Endometrium (tissue), 2 donors: ENCODE data around the gene RNF43.
A peak's percentile ranks its signal among the peaks of the same experiment; 100 is the strongest.

Source experiments
- FAIRE-seq: peaks from 2 replicates; lab custom pipeline; 2012; peaks lifted over from hg19 to GRCh38; lab: Jason Lieb, UNC
- donor health status: control.
- donor health status: control.

RNF43 gene

GRCh38 chr17:58417300-58418092 is at the start of gene RNF43:
TSS of gene RNF43 (minus strand) at chr17:58417534. CDS start at chr17:58415577, 1,957 bp downstream.
- peak; percentile 59 for FAIRE-seq

GRCh38 chr17:58455491-58455890 is 38.2 kb upstream of the RNF43 start:
- FAIRE-seq, result no peak

- no peak for FAIRE-seq
Measured at GRCh38 chr17:58452738-58453137, 35.4 kb upstream of the RNF43 start.

GRCh38 chr17:58447039-58447975 is 30.0 kb upstream of the RNF43 start:
- FAIRE-seq, result no peak

DNA sequence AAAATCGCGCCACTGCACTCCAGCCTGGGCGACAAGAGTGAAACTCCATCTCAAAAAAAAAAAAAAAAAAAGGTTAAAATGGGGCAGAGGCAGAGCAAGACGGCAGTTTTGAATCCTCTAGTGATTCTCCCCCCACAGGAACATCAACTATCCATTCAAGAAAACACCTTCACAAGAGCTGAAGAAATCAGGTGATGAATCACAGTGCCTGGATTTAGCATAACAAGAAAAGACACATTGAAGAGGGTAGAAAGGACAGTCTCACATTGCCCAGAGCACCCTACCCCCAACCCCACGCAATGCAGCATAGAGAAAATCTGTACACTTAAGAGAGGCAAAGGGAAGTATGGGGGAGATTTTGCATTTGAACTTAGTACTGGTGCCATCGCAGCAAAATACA is 28.8 kb upstream of the RNF43 start:
- FAIRE-seq, result no peak

GRCh38 chr17:58436805-58437239 is 19.5 kb upstream of the RNF43 start:
- no peak for FAIRE-seq

DNA sequence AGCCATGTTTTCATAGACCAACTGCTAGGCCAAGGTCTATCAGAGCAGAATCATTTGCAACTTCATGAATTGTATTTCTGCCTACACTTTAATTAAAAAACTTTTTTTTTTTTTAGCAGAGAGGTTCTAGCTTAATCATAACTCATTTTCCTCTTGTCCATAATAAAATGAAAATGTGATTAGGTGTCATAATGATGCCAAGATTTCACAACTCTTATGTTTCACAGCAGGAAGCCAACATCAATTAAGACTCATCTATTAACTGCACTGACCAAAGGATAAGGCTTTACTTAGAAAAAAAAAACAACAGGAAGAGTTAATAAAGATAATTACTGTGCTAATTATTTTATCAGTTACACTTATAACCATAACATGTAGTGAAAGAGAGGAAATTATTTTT is 18.9 kb upstream of the RNF43 start:
- no peak for FAIRE-seq

DNA sequence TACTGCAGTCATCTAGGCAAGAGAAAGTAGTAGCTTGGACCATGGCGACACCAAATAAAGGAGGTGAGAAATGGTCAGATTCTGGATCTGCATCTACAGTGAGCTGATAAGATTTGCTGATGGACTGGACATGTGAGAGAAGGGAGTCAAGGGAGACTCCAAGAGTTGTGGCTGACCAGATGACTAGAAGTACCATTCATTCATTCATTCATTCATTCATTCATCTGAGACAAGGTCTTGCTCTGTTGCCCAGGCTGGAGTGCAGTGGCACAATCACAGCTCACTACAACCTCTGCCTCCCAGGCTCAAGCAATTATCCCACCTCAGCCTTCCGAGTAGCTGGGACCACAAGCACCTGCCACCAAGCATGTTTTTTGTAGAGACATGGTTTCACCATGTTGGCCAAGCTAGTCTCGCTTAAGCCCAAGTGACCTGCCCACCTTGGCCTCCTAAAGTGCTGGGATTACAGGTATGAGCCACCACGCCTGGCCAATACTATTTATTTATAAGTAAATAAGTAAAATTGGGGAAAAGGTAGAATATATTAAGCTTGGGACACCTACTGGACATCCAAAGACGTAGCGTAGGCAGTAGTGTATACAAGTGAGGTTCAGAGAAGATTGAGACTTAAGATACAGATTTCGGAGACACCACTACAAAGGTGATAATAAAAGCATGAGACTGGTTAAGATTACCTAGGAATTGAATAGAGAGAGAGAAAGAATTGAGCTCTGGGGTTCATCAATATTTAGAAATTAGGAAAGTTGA is 15.7 kb upstream of the RNF43 start:
- FAIRE-seq, result no peak

DNA sequence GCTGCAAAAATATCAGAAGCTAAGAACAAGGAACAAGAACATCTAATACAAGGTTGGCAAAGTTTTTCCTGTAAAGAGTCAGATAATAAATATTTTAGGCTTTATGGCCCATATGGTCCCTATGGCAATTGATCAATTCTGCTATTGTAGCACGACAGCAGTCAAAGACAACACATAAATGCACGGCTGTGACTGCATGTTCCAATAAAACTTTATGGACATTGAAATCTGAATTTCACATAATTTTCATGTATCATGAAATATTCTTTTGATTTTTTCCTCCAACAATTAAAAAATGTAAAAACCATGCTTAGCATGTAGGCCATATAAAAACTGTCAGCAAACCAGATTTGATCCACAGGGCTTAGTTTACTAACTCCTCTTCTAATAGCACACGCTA is 10.5 kb upstream of the RNF43 start:
- no peak for FAIRE-seq

GRCh38 chr17:58421711-58422110 is 4.4 kb upstream of the RNF43 start:
- FAIRE-seq, result no peak

GRCh38 chr17:58420827-58421226 is 3.5 kb upstream of the RNF43 start:
- FAIRE-seq, result no peak

DNA sequence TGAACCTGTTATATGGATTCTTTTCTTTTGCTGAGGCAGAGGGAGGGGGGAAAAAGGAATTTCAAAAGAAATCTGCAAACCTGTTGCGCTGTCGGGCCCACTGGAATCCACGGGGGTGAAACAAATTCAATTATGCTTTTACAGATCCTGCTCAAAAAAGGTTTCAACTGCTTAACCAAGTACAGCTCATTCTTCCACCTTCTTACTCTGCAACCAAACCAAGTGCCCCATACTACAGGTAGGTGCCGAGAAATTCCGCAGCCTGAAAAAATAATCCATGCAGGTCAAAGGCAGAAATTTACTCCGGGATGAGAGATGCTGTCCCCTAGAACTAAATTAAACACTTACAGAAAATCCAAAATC is 416 bp downstream of the RNF43 start:
- FAIRE-seq, result no peak

DNA sequence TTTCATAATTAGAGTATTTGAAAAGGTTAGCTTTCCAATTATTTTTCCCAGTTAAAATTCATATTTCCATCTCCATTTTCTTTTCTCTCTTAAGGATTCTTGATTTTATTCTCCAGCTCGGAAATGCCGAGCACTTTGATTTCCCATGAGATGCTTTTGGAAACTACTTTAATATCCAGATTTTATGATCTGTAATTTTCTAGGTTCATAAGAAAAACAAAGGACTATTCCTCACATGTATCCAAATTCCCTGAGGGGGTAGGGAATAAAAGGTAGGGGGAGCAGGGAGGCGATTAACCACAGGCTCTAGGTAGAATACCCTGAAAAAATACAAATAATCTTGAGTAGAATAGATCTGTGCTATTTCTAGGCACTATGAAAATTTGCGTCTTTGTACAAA is 938 bp downstream of the RNF43 start:
- FAIRE-seq, result no peak

GRCh38 chr17:58415371-58416055 is 1.8 kb downstream of the RNF43 start:
- FAIRE-seq, result no peak

DNA sequence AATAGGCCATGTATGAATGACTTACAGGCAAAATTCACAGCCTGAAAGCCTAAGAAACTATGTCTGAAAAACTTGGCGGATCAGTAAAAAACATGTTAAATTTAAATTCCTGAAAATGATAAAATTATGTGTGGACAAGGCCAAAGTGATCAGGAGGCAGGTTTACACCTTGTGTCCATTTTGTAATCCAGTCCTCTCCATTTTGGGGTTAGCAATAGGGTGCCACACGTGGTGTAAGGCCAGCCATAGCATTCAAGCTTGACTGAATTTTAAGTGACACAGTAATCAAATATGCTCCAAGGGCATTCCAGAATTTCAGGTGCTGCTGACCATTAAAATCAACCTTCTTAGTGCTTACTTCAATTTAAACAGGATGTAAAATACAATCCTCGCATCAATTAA is 2.7 kb downstream of the RNF43 start:
- FAIRE-seq, result no peak

DNA sequence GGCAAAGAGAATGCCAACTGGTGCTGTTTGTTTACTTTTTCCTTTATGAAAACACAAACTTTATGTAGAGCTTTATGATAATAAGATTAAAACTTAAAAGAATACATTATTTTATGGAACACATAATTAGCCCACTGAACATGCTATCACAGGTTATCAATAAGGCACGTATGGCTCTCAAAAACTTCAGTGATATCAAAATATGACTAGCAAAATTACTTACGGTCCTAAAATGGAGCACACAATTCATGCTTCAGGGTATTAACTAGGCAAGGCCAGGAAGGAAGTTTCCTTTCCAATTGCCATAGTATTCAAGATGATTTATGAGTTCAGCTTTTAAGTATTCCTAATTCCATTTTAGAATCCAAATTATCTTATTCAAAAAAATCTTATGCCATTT is 3.6 kb downstream of the RNF43 start:
- no peak for FAIRE-seq

DNA sequence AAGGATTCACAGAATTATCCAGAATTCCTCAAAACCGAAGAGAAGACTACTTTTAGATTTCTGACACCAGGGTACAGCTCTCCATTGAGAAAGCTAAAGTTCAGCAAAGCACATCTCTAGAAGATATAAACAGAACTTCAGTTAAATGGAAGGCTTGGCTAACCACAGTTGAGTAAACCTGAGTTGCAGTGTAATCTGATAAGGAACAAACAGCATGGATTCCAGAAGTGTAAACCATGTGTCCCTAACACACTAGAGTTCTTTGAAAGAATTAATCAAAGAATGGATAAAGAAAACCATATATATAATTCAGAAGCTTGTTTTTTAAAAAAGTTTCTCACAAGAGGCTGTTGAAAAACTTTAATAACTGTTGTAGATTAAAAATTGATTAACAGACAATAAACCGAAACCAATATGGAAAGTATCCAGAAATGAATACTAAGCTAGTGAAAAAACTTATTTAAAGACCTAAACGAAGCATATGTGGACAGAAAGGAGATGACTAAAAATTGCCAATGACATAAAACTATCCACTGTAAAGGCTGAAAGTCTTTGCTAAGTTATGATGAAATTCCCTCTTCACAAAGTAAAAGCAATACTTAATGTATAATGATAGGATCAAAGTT is 4.3 kb downstream of the RNF43 start:
- no peak for FAIRE-seq

- FAIRE-seq, result no peak
Measured at GRCh38 chr17:58412064-58412703, 5.2 kb downstream of the RNF43 start.

DNA sequence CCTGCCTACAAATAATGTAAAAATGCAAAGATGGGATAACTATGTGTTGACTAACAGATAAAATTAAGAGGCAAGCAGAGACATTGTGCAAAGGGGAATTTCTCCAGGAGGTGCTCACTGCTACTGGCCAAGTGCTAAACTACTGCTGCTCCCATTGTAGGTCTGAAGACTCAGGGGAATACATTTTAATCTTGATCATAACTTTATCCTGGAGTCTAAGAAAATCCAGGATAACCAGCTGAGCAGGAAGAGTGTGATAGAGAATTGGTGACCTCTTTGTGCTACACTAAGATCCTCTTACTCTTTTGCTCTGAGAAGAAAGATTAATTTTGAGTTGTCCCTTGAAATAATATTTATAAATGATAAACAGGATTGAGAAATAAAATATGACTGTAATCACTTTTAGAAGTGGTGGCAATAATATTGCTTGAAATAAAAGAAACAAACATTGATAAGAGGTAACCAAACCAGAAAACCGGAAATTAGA is 5.9 kb downstream of the RNF43 start:
- no peak for FAIRE-seq

- no peak for FAIRE-seq
Measured at GRCh38 chr17:58410714-58411407, 6.5 kb downstream of the RNF43 start.
